ENCODE measurements around the gene TENT4A.

DNA sequence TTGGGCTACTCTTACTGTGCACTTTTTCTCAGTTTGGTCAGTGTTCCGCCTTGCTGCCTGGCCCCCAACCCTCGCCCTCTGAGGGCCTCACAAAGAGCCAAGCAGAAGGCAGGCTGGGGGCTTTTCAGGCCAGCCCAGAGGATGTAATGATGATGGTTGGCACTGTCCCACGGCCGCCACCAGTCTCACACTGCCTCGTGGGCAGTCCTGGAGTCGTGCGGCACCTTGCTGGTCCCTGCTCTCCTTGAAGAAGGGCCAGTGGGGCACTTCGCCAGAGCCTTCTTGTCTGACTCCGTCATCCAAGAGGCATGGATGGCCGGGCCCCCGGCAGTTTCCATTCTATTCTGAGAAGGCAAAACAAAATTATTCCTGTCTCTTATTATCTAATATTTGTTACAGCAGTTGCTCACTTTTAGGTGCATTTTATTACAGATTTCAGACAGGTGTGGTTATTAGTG lies 21.0 kb downstream of the TENT4A start:
- TF ChIP-seq, protein P1, sequence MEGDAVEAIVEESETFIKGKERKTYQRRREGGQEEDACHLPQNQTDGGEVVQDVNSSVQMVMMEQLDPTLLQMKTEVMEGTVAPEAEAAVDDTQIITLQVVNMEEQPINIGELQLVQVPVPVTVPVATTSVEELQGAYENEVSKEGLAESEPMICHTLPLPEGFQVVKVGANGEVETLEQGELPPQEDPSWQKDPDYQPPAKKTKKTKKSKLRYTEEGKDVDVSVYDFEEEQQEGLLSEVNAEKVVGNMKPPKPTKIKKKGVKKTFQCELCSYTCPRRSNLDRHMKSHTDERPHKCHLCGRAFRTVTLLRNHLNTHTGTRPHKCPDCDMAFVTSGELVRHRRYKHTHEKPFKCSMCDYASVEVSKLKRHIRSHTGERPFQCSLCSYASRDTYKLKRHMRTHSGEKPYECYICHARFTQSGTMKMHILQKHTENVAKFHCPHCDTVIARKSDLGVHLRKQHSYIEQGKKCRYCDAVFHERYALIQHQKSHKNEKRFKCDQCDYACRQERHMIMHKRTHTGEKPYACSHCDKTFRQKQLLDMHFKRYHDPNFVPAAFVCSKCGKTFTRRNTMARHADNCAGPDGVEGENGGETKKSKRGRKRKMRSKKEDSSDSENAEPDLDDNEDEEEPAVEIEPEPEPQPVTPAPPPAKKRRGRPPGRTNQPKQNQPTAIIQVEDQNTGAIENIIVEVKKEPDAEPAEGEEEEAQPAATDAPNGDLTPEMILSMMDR (IDR thresholded peaks at IDR 0.05 in 4 of 5, conservative IDR thresholded peaks at IDR 0.05 in 1 of 5) = no peak
- no peak for TF ChIP-seq POLR2A (IDR thresholded peaks at IDR 0.05)
